ENCODE data around the gene TNF.

TNF gene

DNA sequence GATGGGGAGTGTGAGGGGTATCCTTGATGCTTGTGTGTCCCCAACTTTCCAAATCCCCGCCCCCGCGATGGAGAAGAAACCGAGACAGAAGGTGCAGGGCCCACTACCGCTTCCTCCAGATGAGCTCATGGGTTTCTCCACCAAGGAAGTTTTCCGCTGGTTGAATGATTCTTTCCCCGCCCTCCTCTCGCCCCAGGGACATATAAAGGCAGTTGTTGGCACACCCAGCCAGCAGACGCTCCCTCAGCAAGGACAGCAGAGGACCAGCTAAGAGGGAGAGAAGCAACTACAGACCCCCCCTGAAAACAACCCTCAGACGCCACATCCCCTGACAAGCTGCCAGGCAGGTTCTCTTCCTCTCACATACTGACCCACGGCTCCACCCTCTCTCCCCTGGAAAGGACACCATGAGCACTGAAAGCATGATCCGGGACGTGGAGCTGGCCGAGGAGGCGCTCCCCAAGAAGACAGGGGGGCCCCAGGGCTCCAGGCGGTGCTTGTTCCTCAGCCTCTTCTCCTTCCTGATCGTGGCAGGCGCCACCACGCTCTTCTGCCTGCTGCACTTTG lies at the start of gene TNF:
Gene TNF, plus strand, starts transcription at position 231 of the 567 bp plus-strand sequence. Its CDS starts 177 bp downstream, at position 408.
- no peak for DNase-seq

DNA sequence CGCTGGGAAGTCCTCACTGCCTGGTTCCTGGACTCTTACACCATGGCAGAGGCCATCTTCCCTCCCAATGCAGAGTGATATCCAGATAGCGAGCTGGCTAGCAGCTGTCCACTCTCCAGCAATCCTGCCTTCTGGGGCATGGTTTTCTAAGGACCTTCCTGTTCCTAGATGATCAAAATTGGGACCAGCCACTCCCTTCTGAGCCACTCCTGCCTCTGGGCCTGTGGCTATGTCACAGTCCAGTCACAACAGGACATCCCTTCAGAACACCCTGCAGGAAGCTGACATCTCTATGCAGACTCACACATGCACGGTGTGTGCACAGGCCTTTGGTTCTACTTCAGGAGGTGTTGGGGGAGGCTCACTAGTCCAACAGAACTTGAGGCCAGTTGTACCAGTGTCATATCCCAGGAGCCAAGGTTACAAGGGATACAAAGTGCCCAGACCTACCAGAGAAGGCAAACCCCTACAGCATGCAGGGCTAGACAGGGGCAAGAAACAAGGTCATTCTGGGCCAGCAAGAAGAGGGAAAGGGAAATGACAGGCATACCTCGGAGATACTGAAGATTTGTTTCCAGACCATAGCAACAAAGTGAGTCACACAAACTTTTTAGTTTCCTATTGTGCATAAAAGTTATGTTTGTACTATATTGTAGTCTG lies 49.3 kb upstream of the TNF start:
- no peak for DNase-seq

DNA sequence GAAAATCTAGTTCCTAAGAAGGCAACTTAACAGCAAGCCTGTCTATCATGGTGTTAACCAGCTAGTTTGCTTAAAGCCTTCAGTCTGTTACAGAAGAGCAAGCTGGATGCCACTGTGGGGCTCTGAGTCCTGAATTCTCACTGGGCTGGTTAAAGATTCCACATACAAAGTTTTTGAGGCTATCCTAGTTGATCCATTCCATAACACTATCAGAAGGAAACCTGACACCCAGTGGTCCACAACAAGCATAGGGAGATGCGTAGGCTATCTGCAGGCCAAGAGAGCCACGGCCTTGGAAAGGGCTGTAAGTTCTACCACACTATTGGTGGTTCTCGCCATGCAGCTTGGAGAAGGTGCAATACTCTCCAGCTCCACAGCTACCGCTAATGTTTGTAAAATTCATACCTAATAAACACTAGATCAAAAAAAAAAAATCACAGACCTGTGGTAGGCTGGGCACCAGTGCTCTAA lies 47.0 kb upstream of the TNF start:
- DNase-seq = no peak

DNA sequence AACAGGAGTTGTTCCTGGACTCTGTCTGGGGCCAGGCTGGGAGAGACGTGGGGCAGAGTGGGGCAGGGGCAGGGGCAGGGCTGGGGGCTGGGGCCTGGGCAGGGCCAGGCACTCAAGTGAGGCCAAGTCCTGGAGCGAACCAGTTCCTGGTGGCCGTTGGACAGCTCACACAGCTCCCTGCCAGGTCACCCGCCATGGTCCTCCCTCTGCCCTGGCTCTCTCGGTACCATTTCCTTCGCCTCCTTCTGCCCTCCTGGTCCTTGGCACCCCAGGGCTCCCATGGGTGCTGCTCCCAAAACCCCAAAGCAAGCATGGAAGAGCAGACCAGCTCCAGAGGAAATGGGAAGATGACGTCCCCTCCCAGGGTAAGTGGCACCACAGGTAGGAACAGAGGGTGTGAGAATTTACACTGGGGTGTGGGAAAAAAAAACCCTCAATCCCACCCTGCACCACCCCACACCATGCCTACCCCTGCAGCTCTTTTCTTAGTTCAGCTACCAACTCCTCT lies 46.5 kb upstream of the TNF start, which contains the start of gene MCCD1:
Gene MCCD1, plus strand, starts transcription at position 142 of the 508 bp plus-strand sequence. Its CDS starts 53 bp downstream, at position 195.
- DNase-seq = no peak

DNA sequence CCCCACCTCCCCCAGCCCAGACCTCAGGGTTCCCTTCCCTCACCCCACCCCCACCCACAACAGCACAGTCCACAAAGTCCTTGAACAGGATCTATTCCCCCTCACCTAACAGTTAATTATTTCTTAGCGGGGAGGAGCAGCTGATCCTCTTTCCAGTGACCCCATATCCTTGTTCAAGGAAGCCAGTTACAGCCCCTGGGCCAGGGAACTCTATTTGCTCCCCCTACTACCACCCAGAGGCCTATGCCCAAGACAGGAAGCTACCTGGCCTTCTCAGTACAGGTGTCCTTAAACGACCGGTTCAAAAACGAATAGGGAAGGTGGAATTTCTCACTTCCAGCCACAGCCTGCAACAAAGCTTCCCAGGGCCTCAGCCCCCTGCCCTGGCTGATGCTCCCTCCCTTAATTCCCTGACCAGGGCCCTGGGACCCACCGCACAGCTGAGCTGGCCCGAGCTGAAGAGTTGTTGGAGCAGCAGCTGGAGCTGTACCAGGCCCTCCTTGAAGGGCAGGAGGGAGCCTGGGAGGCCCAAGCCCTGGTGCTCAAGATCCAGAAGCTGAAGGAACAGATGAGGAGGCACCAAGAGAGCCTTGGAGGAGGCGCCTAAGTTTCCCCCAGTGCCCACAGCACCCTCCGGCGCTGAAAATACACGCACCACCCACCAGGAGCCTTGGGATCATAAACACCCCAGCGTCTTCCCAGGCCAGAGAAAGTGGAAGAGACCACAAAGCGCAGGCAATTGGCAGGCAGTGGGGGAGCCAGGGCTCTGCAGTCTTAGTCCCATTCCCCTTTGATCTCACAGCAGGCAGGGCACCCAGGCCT lies 45.8 kb upstream of the TNF start:
- no peak for DNase-seq

DNA sequence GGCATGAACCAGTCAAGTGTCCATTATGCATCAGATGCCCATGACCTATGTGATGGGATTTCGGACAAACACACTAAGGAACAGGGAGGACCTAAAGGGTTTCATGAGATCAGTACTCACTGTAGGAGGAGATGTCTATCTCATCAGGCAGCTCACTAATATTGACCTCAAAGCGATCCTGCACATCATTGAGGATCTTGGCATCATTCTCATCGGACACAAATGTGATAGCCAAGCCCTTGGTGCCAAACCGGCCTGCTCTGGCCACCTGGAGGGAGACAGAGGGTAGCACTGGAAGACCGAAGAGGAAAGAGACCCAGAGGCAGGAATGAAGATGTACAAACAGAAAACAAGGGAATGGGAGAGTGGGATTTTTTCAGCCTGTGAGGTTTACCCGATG lies 44.7 kb upstream of the TNF start:
- no peak for DNase-seq

DNA sequence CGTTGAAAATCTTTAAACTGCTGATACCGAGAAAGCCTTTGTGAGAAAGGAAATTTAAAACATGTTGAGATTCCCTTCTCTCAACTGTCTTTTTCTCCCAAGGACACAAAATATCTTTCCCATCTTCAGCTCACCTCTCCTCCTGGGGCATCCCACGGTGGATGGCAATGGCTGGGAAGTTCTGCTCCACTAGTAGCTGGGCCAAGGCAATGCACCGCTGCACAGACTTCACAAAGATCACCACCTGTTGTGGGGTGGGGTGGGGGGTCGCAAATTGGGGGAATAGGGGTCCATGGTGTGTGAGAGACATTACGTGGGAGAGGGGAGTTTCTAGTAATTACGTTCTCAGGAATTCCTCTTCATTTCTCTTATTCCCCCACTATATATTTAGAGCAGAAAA lies 44.2 kb upstream of the TNF start:
- DNase-seq = no peak

DNA sequence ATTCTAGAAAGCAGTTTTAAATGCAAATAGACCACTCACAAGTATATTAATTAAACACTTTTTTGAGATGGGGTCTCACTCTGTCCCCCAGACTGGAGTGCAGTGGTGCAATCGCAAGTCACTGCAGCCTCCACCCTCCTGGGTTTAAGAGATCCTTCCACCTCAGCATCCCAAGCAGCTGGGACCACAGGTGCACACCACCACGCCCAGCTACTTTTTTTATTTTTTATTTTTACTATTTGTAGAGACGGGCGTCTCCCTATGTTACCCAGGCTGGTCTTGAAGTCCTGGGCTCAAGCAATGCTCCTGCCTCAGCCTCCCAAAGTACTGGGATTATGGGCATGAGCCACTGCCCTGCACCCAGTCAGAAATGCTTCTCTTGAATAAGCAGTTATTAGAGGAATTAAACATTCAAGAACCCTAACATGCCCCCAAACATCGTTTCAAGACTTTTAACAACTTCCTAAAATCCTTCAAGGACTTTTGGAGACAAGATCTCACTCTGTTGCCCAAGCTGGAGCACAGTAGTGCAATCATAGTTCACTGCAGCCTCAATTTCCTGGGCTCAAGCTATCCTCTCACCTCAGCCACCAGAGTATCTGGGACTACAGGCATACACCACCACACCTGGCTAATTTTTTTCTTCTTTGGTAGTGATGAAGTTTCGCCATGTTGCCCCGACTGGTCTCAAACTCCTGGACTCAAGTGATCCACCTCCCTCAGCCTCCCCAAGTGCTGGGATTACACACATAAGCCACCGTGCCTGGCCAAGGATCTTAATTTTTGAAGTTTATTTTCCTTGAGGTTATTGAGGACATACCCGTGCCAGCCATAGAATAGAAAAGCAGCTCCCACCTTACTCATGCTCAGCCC lies 43.4 kb upstream of the TNF start:
- DNase-seq = no peak

DNA sequence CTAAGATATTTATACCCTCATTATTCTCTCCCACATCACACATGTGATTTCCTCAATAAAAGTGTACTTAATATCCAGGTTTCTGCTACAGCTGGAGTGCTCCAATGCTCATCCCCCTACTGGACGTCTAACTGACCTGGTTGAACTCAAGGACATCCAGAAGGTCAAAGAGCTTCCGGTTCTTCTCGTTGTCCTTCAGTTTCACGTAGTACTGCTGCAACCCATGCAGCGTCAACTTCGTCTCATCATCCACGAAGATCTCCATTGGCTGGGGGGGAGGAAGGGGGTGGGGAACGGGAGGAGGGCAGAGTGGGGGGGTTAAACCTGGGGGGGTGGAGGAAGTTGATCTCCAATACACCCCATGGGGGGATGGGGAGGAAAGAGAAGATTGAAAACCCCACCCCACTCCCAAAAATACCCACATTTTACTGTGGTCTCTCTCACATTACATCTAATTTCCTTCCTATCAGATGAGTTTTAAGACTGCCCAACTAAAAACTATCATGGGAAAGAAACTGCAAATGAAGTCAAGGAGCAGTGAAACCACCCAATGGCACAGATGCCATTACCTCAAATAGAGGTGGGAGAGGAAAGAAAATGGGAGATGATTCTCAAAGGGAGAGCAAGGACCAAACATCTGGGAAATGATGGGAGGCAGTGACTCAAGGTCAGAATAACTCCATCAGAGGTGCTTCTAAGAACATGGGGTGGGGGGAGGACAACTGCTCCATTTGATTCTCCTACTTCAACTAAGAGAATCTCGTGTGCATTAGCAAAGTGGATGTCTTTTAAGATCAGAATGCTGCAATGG lies 42.5 kb upstream of the TNF start:
- no peak for DNase-seq

DNA sequence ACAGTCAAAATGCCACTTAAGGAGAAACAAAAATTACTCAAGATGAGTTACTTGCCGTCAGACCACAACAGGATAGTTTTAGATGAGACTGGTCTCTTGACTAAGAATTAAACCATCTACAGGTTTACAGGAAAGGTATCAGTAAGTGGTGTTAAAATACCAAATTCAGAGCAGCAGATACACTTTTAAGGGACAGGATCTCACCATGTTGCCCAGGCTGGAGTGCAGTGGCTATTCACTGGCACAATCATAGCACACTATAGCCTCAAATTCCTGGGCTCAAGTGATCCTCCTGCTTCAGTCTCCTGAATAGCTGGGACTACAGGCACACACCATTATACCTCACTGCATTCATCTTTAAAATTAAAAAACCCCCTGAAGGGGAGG lies 41.9 kb upstream of the TNF start:
- no peak for DNase-seq

DNA sequence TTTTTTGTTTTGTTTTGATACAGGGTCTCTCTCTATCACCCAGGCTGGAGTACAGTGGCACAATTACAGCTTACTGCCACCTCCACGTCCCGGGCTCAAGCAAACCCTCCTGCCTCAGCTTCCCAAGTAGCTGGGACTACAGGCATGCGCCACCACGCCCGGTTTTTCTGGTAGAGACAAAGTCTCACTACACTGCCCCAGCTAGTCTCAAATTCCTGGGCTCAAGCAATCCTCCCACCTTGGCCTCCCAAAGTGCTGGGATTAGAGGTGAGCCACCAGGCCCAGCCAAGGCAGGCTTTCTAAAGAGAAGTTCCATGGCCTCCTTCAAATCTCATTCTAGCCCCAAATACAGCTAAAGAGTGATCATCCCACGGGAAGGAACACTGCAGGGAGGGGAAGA lies 41.4 kb upstream of the TNF start:
- DNase-seq = no peak

DNA sequence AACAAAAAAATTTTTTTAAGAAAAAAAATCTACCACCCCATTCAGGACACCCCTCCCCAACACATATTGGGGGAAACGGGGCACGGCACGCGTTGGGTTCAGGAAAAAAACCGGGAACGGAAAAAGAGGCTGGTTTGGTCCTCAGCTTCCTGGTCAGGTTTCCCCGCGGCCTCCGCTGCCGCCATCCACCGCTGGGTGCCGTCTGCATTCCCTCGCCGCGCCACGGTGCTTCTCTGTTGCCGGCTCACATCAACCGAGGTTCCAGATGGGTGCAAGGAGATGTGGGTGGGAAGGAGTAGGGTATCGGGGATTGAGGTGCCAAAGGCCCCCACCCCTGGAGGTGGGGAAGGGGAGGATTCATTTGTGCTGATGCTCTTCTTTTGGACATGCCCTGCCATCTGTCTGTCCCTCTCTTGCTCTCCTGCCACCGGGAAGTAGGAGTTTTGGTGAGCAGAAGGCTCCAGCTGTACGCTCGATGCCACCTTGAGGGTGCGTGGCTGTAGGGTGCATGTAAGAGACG lies 40.8 kb upstream of the TNF start:
- no peak for DNase-seq

DNA sequence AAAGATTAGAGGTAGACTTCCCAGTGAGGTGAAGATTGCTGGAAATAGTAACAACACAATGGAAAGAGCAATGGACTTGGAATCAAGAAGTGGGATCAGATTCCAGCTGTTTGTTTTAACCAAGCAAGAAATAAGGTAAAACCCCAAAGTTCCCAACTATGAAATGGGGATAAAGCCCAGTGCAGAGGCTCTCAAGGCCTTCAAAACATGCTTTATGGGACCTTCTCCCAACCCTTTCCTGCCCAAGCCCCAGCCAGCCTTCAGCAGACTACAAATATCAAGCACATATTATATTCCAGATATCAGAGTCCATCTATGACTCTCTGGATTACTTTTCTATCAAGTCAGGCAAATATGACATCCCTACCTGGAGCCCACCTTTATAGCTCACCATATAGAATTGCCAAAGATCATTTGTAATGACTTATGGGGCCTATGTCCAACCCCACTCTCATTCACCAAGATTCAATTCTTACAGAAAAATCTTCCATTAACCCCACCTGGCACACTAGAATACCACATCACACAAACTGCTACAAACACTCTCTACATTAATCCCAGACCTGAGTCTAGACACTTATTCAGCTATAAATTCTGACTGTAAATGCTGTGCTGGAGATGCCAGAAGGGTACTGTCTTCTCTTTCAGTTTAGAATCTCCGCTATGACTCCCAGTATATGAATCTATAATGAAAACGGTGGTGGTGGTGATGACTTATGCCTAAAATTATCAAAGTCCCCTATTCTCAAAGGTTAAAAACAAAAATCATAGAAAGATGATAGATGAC lies 39.6 kb upstream of the TNF start:
- DNase-seq = no peak

DNA sequence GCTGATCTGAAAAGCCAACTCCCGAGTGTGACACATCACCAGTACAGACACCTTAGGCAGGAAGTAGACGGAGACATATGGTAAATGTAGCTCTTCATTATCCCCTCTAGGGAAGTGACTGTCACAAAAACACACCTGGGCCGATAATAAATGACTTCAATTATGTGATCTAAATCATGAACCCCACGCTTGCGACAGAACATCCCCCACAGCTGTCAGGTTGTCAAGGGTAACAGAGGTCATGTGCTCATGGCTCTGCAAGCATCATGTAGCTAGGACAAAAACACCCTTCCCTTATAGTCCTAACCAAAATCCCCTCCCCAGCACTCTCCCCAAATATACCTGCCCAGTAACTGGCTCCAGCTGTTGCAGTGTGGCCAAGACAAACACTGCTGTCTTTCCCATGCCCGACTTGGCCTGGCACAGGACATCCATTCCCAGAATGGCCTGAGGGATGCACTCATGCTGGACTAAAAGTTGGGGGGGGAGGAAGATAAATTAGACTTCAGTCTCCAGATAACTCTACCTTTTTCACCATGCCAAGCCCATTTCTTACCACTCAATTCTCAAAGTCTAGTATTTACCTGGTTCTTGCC lies 36.5 kb upstream of the TNF start:
- no peak for DNase-seq

DNA sequence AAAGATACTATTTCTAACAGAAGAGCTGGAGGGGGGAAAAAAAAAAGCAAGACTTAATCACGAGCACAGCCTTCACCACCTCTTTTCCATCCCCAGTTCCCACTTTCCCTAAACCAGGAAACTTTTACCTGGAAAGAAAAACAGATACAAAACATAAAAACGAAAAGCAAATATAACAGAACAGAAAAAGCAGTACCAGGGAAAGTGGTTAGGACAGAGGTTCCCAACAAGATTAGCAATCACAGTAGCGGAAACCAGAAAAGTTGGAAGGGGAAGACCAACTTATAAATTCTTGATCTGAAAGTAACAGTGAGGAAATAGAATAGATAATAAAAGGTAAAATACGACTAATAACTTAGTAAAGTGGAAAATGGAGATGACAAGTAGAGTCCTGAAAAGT lies 34.7 kb upstream of the TNF start:
- DNase-seq = no peak

DNA sequence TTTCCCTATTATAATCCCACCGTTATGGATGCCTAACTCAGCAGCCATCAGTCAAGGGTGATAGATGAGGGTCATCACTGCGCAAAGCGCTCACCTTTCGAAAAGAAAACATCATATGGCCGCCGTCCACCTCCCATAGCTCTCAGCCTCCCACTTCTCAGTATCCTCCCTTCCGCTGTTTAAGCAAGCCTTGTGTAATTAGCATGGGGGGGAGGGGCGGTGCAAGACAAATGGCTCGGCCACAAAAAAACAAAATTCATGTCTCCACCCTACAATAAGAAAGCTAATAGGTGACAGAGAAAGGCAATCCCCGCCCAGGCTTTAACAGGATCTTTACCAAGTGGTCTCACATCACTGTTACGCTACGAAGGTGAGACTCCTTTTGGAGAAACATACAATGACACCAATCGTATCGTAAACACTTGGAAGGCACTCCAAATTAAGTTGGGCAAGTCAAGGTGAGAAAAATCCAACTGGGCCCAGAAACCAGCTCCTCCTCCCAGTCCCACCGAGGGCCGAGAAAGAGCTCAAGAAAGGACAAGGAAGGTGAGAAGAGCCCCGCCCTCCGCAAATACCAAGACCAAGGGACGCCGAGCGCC lies 34.2 kb upstream of the TNF start:
- no peak for DNase-seq

DNA sequence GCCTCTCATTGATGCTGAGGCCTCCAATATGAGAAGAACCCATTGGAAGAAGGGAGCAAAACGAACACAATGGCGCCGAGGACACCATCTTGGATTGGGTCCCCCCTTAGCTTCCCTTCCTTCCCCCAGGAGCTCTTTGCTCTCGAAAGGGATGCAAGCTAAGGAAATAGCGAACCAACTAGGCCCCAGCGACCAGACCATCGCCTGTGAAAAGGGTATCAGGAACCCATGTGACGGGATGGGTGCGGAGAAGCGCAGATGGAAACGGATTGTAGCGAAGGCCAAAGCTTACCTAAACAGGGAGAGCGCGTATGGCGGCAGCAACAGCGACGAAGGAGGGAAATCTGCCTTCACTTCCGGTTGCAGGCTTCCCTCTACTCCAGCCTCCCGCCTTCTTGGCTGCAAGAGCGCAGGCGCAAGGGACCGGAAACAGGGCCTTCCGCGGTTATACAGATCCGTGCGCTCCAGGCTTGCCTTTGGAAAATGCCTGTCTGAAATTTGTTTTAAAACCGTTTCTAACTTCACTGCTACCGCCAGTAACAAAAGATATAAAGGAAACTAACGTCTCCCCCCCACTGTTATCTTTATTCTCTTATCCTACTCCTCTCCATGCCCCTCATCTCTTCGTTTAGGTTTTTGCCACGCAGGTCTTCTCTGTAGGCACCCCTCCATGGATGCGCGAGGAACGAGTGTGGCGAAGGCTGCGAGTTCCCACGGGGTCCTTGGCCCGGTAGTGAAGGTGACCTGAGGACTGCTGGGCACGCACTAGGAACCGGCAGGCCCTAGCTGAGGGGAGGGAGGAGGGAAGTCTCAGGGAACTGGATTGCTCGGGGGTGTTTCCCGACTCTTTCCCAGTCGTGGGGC lies 33.5 kb upstream of the TNF start, which contains the start of gene DDX39B:
Gene DDX39B, minus strand, starts transcription at position 346 of the 864 bp plus-strand sequence. CDS start 1,471 bp downstream, outside the sequence.
- DNase-seq = peak; percentile 90

DNA sequence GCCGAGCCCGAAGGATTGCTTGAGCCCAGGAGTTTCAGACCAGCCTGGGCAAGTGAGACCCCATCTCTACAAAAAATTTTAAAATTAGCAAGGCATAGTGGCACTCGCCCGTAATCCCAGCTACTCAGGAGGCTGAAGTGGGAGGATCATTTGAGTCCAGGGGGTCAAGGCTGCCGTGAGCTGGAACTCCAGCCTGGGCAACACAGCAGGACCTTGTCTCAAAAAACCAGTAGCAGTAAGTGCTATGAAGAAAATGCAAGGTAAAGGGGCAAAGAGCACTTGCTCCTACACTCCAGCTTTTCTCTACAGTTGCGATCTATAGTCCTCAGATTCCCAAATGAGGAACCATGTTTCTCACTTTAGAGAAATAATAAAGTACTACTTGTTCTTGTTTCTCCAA lies 31.7 kb upstream of the TNF start:
- DNase-seq = no peak

DNA sequence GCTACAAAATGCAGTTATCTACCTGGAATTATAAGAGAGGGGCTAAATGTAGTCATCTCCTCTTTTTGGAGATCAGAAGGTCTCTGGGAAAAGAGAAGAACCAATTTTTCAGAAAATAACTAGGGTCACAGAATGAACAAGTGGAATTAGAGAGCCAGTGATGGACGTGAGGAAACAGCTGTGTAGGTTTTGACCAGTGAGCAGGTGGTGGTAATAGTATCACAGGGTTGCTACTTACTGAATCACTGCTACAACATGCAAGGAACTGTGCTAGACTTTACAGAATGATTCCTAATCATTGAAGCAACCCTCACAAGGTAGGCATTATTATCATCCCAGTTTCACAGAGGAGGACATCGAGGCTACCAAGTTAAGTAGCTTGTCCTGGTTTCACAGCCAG lies 30.7 kb upstream of the TNF start:
- no peak for DNase-seq
